PC-9 (cell line): ENCODE results near the gene APOM. TPM values are rescaled to one million over a fixed set of nuclear protein-coding genes. Genes with fewer than 3 reads are reported as not detected.

Experiments used
- BruUV-seq: library from RNA; stranded (reverse); fragments of 400-500 nt; replicated peaks from 2 replicates; lab custom pipeline; 2021; lab: Mats Ljungman, UMichigan
- CTCF ChIA-PET: fragments of 300-600 bp; sonication (Branson Sonifier 250); formaldehyde crosslinking; loops from one replicate; lab custom pipeline; 2022; ENCODE audit warnings: antibody characterized with exemption; lab: Charles Lee
- POLR2A ChIA-PET: fragments of 300-600 bp; sonication (Branson Sonifier 250); formaldehyde crosslinking; loops from one replicate; lab custom pipeline; 2022; ENCODE audit warnings: antibody characterized with exemption; ENCODE audit not compliant: unreplicated experiment; lab: Charles Lee
- DNase-seq, 2 experiments: peaks; one replicate each; pipeline versions ENCODE4 v3.0.0 to v3.0.0-alpha.2; 2015 to 2022; ENCODE audit warnings: mixed read lengths in 1 of 2
- H2AFZ ChIP-seq: fragments of 200-600 bp; sonication (generic); 2 replicates; pipeline ENCODE4 v1.8.1; 2017; ENCODE audit warnings: antibody characterized with exemption
- H3F3A ChIP-seq: fragments of 200-600 bp; sonication (generic); 2 replicates; pipeline ENCODE4 v1.8.1; 2017; ENCODE audit warnings: antibody characterized with exemption, mild to moderate bottlenecking, low read depth; ENCODE audit not compliant: insufficient read depth
- H3K27ac ChIP-seq: fragments of 200-600 bp; sonication (generic); 2 replicates; pipeline ENCODE4 v1.6.1; 2016; ENCODE audit warnings: mixed run types
- H3K27me3 ChIP-seq: fragments of 200-600 bp; sonication (generic); 2 replicates; pipeline ENCODE4 v1.6.1; 2016; ENCODE audit warnings: low read depth, mixed run types; ENCODE audit not compliant: insufficient read depth
- H3K36me3 ChIP-seq: fragments of 200-600 bp; sonication (generic); 2 replicates; pipeline ENCODE4 v1.6.1; 2016; ENCODE audit warnings: low read depth, mixed run types
- H3K4me1 ChIP-seq: fragments of 200-600 bp; sonication (generic); replicated peaks from 2 replicates; pipeline ENCODE4 v1.6.1; 2016; ENCODE audit warnings: mixed run types; ENCODE audit not compliant: insufficient read depth
- H3K4me2 ChIP-seq: fragments of 200-600 bp; sonication (generic); 2 replicates; pipeline ENCODE4 v1.6.1; 2017; ENCODE audit warnings: mixed run types
- H3K4me3 ChIP-seq: fragments of 200-600 bp; sonication (generic); 2 replicates; pipeline ENCODE4 v1.6.1; 2016; ENCODE audit warnings: mixed run types
- H3K79me2 ChIP-seq: fragments of 200-600 bp; sonication (generic); 2 replicates; pipeline ENCODE4 v1.6.1; 2017; ENCODE audit warnings: low read depth, mixed run types
- H3K9me2 ChIP-seq: fragments of 200-600 bp; sonication (generic); 2 replicates; pipeline ENCODE4 v1.8.1; 2017; ENCODE audit warnings: mild to moderate bottlenecking; ENCODE audit not compliant: insufficient read depth
- H3K9me3 ChIP-seq: fragments of 200-600 bp; sonication (generic); 2 replicates; pipeline ENCODE4 v1.8.1; 2016; ENCODE audit warnings: low read depth; ENCODE audit not compliant: insufficient read depth
- H4K20me1 ChIP-seq: fragments of 200-600 bp; sonication (generic); 2 replicates; pipeline ENCODE4 v1.8.1; 2017; ENCODE audit not compliant: insufficient read depth
- CTCF ChIP-seq: fragments of 200-600 bp; sonication (generic); conservative IDR thresholded peaks from 2 replicates; pipeline ENCODE4 v1.6.1; 2017; ENCODE audit warnings: mixed run types, antibody characterized with exemption, mild to moderate bottlenecking, moderate library complexity
- EZH2 ChIP-seq: fragments of 200-600 bp; sonication (generic); IDR thresholded peaks from 2 replicates; pipeline ENCODE4 v1.8.0; 2017; ENCODE audit warnings: antibody characterized with exemption, low read depth
- intact Hi-C: fragments of 100-400 bp; cut with micrococcal nuclease; formaldehyde crosslinking; loops from one replicate; pipeline ENCODE4 v1.10.0; 2022; ENCODE audit not compliant: unreplicated experiment
- total RNA-seq: library from RNA; stranded (reverse); gene quantifications from 2 replicates; pipeline ENCODE4 v1.2.3, GENCODE V29; 2021

The APOM gene
- total RNA-seq, 1 experiment from 2014 or later: 2.9 TPM

- Histone ChIP-seq H3K27ac (no peak overlapping the region), H3K36me3 (peaks cover 60% of the 10 kb centered on the region), H3K4me2 (no peak overlapping the region), H3K4me1 (peaks cover 1% of the 10 kb centered on the region; the same call in 1 of the 2 replicates), H3K9me3 (no peaks in the 10 kb centered on the region), H4K20me1 (peaks cover 5% of the 10 kb centered on the region; the same call in 1 of the 2 replicates), H3K9me2 (no peaks in the 10 kb centered on the region), H3F3A (peaks cover 35% of the 10 kb centered on the region), H2AFZ (no peak overlapping the region), H3K27me3 (no peaks in the 10 kb centered on the region), H3K79me2 (peaks cover 29% of the 10 kb centered on the region), H3K4me3 (no peak overlapping the region)
- POLR2A ChIA-PET: interaction anchor here (0.7 kb wide), 1 partner anchor 20 kb away, joined by 3 read pairs; no protein-coding TSS in a partner anchor
- TF ChIP-seq EZH2 (no peak), CTCF (no peak)
- DNase-seq: no peak
- CTCF ChIA-PET: no interaction called here
- no TSS peak for BruUV-seq
- intact Hi-C loops: no loop called here
These were observed 27.9 kb upstream of the APOM start for GRCh38 chr6:31627690-31628287.

- Histone ChIP-seq H3K4me3 (no peak overlapping the region), H4K20me1 (peaks cover 5% of the 10 kb centered on the region; the same call in 1 of the 2 replicates), H2AFZ (no peak overlapping the region), H3F3A (peaks cover 39% of the 10 kb centered on the region), H3K4me1 (no peaks in the 10 kb centered on the region), H3K9me3 (no peaks in the 10 kb centered on the region), H3K27ac (no peak overlapping the region), H3K4me2 (no peak overlapping the region), H3K27me3 (no peaks in the 10 kb centered on the region), H3K36me3 (peaks cover 53% of the 10 kb centered on the region), H3K79me2 (peaks cover 17% of the 10 kb centered on the region), H3K9me2 (no peaks in the 10 kb centered on the region)
- intact Hi-C loops: no loop called here
- DNase-seq: no peak
- TF ChIP-seq EZH2 (no peak), CTCF (no peak)
- BruUV-seq: no TSS peak
- CTCF ChIA-PET: no interaction called here
- POLR2A ChIA-PET: no interaction called here
These were observed 26.7 kb upstream of the APOM start for GRCh38 chr6:31629014-31629413.

GRCh38 chr6:31630177-31630934, 25.3 kb upstream of the APOM start:
- ChIA-PET CTCF (no interaction called here), POLR2A (interaction anchor here (0.7 kb wide), 1 partner anchor 291 kb away, joined by 6 read pairs; no protein-coding TSS in a partner anchor)
- peaks cover 45% of the 10 kb centered on the region for H3F3A ChIP-seq
- H3K4me2 ChIP-seq: no peak overlapping the region
- intact Hi-C loops: no loop called here
- no peak for DNase-seq
- H2AFZ ChIP-seq: no peak overlapping the region
- no peak overlapping the region for H3K27ac ChIP-seq
- peaks cover 42% of the 10 kb centered on the region for H3K36me3 ChIP-seq
- H3K9me2 ChIP-seq: no peaks in the 10 kb centered on the region
- H3K79me2 ChIP-seq: 0 out of 2 replicates have a peak, but pooled peaks cover 5% of the 10 kb centered on the region
- no peak overlapping the region for H3K4me3 ChIP-seq
- H3K9me3 ChIP-seq: no peaks in the 10 kb centered on the region
- TF ChIP-seq EZH2 (no peak), CTCF (no peak)
- H3K27me3 ChIP-seq: no peaks in the 10 kb centered on the region
- H3K4me1 ChIP-seq: no peaks in the 10 kb centered on the region
- BruUV-seq: no TSS peak
- peaks cover 3% of the 10 kb centered on the region; the same call in 1 of the 2 replicates for H4K20me1 ChIP-seq
